Liver (tissue), 9 donors: ENCODE data around the gene CDH20. TPM values are rescaled to one million over a fixed set of nuclear protein-coding genes. Genes with fewer than 3 reads are reported as not detected.

Source experiments
- DNase-seq: peaks from one replicate; pipeline ENCODE4 v3.0.0-alpha.2; 2017; ENCODE audit warnings: low spot score
- H3K27ac ChIP-seq, 2 donors: one replicate each; pipeline ENCODE4 v1.7.0; 2013; ENCODE audit warnings: inconsistent platforms in 2 of 2, low read length in 2 of 2, control low read depth in 1 of 2, low read depth in 1 of 2, mild to moderate bottlenecking in 1 of 2
- H3K27me3 ChIP-seq, 4 donors: one replicate each; pipeline versions ENCODE4 v1.6.1 to v1.7.0; 2013; ENCODE audit warnings: low read length in 3 of 4, inconsistent platforms in 1 of 4, mild to moderate bottlenecking in 1 of 4, moderate library complexity in 1 of 4; ENCODE audit not compliant: control insufficient read depth in 4 of 4, insufficient read depth in 4 of 4
- H3K36me3 ChIP-seq, 4 donors: one replicate each; pipeline versions ENCODE4 v1.6.1 to v1.7.0; 2013; ENCODE audit warnings: low read length in 3 of 4, mild to moderate bottlenecking in 3 of 4, low read depth in 1 of 4, moderate library complexity in 1 of 4; ENCODE audit not compliant: control insufficient read depth in 4 of 4, insufficient read depth in 3 of 4
- H3K4me1 ChIP-seq, 4 donors: one replicate each; pipeline versions ENCODE4 v1.6.1 to v1.7.0; 2013; ENCODE audit warnings: low read length in 3 of 4, mild to moderate bottlenecking in 3 of 4, moderate library complexity in 1 of 4; ENCODE audit not compliant: control insufficient read depth in 4 of 4, insufficient read depth in 4 of 4
- H3K4me3 ChIP-seq, 3 donors: one replicate each; pipeline versions ENCODE4 v1.6.1 to v1.7.0; 2013; ENCODE audit warnings: low read length in 3 of 3, control low read depth in 1 of 3, low read depth in 1 of 3, mild to moderate bottlenecking in 1 of 3
- H3K9ac ChIP-seq, 2 donors: one replicate each; pipeline ENCODE4 v1.7.0; 2013; ENCODE audit warnings: low read length in 2 of 2, mild to moderate bottlenecking in 2 of 2, moderate library complexity in 2 of 2, control low read depth in 1 of 2, low read depth in 1 of 2
- H3K9me3 ChIP-seq, 4 donors: one replicate each; pipeline versions ENCODE4 v1.6.1 to v1.7.0; 2013; ENCODE audit warnings: low read length in 3 of 4; ENCODE audit not compliant: control insufficient read depth in 4 of 4
- EGR1 ChIP-seq, 2 donors: IDR thresholded peaks; 2 replicates each; pipeline ENCODE4 v1.6.1; 2016 to 2018; ENCODE audit warnings: antibody characterized with exemption in 2 of 2, low read depth in 2 of 2
- FOXA1 ChIP-seq: IDR thresholded peaks from 2 replicates; pipeline ENCODE4 v1.6.1; 2016; ENCODE audit warnings: antibody characterized with exemption
- GABPA ChIP-seq, 2 donors: IDR thresholded peaks in 1 of 2; conservative IDR thresholded peaks in 1 of 2; 2 replicates each; pipeline ENCODE4 v1.6.1; 2016; ENCODE audit warnings: antibody characterized with exemption in 2 of 2, mild to moderate bottlenecking in 1 of 2, moderate library complexity in 1 of 2
- HNF4A ChIP-seq, 2 donors: conservative IDR thresholded peaks; 2 replicates each; pipeline ENCODE4 v1.6.1; 2016; ENCODE audit warnings: antibody characterized with exemption in 2 of 2, mild to moderate bottlenecking in 2 of 2
- HNF4G ChIP-seq: IDR thresholded peaks from 2 replicates; pipeline ENCODE4 v1.6.1; 2016; ENCODE audit warnings: antibody characterized with exemption
- JUND ChIP-seq, 2 donors: IDR thresholded peaks; 2 replicates each; pipeline ENCODE4 v1.6.1; 2016; ENCODE audit warnings: antibody characterized with exemption in 2 of 2
- NR2F2 ChIP-seq: IDR thresholded peaks from 2 replicates; pipeline ENCODE4 v1.6.1; 2016; ENCODE audit warnings: antibody characterized with exemption
- RAD21 ChIP-seq, 2 donors: IDR thresholded peaks; 2 replicates each; pipeline ENCODE4 v1.6.1; 2016; ENCODE audit warnings: antibody characterized with exemption in 2 of 2, mild to moderate bottlenecking in 2 of 2
- RXRA ChIP-seq, 2 donors: IDR thresholded peaks; 2 replicates each; pipeline ENCODE4 v1.6.1; 2017 to 2018; ENCODE audit warnings: antibody characterized with exemption in 2 of 2, mild to moderate bottlenecking in 1 of 2
- TAF1 ChIP-seq: conservative IDR thresholded peaks from 2 replicates; pipeline ENCODE4 v1.6.1; 2016; ENCODE audit warnings: antibody characterized with exemption, mild to moderate bottlenecking
- YY1 ChIP-seq: IDR thresholded peaks from 2 replicates; pipeline ENCODE4 v1.6.1; 2016; ENCODE audit warnings: antibody characterized with exemption, mild to moderate bottlenecking
- WGBS: extraction: QIAGEN DNeasy Blood & Tissue Kit; methylation state at CpG from one replicate; pipeline ENCODE4 v1.1.7; 2013; 5-methylcytosine and 5-hydroxymethylcytosine counted together
- polyA plus RNA-seq, 2 donors: library from polyadenylated mRNA; stranded (reverse) in 1 of 2; unstranded in 1 of 2; fragments of 200-250 nt in 1 of 2; fragments of >200 nt in 1 of 2; fragmentation: Nextera tagmentation in 1 of 2; extraction: Ambion mirVana in 1 of 2; gene quantifications; one replicate each; pipeline versions ENCODE4 v1.2.1 to v1.2.3, GENCODE V29; 2013 to 2015
- total RNA-seq, 2 donors: library from RNA; depleted of rRNA; stranded (reverse); fragments of >200 nt; gene quantifications; one replicate each; pipeline ENCODE4 v1.2.3, GENCODE V29; 2014
- TF ChIP-seq, protein P1 (sequence below): fragments of 150-350 bp; IDR thresholded peaks from 2 replicates; pipeline ENCODE4 v1.5.1; 2017; ENCODE audit warnings: improper control_type of control experiment, low read depth, low read length; ENCODE audit not compliant: missing input control
- TF ChIP-seq, protein P2 (sequence below): IDR thresholded peaks from 2 replicates; pipeline ENCODE4 v1.6.1; 2016; ENCODE audit warnings: antibody characterized with exemption
- TF ChIP-seq, protein P3 (sequence below): IDR thresholded peaks from 2 replicates; pipeline ENCODE4 v1.6.1; 2016; ENCODE audit warnings: antibody characterized with exemption
- donor health status: healthy.
- donor health status: healthy.
- donor health status: healthy.
- donor health status: healthy.
- donor health status: healthy.

Gene CDH20
- total and polyA plus RNA-seq, 4 donors, result 0.08 to 0.11 (median 0.09) TPM; not detected in 1

DNA sequence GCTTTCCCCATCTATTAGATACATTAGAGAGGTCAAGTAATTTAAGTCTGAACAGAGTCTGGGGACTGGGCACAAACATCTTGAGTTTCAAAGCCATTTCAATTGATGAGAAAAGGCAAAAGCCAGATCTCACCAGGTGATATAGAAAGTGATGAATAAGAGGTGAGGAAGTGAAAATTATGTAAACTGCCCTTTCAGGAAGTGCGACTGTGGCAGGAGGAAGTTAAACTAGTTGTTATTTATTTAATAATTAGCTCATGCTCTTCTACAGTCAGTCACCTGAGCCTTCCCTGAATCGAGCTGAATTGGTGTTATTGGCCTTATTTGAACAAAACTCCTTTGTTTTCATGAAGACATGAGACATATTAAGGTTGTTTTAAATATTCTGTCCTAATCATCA is 115.1 kb downstream of the CDH20 start:
- Histone ChIP-seq H3K9me3 (no peaks in the 10 kb centered on the region), H3K36me3 (no peaks in the 10 kb centered on the region), H3K27ac (no peak overlapping the region), H3K27me3 (no peaks in the 10 kb centered on the region), H3K4me1 (no peaks in the 10 kb centered on the region), H3K4me3 (no peak overlapping the region), H3K9ac (no peak overlapping the region)
- no peak for DNase-seq
- TF ChIP-seq HNF4A (conservative IDR thresholded peaks at IDR 0.05) (no peak), TAF1 (no peak)
- 38% methylated on average over 2 of the region's 2 CpGs for WGBS

DNA sequence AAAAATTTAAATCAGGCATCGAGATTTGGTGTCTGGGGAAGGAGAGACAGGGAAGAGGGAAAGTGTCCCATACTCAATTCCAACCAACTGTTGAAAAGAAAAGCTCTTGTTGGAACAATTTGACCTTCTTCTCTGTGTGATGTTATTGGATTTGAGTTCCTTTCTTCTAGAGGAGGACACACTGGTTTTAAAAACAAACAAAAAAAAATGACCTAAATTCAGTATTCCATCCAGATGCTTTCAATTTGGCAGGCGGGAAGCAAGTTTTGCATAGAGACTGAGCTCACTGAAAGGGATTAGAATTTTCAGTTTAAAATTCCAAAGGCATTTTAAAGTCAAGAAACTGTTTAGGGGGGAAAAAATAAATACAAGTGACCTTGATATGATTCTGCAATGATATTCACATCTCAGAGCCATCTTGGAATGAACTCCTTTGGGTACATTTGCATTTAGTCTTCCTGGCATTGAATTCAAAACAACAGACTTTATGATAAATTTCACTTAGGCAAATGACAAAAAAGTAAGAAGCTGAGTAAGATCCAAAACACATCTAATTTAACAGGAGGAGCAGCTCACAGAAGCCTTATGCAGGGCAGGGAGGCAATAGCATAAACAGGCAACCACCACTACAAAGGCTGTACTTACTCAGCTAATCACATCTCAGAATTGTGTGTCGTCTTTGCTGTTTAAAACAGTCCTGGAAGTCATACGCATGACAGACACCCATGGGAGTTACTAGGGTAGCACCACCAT is 126.8 kb downstream of the CDH20 start:
- no peak overlapping the region for H3K9ac ChIP-seq
- DNase-seq, result no peak
- peaks cover 0 to 5% (median 0%) of the 10 kb centered on the region in 4 donors for H3K9me3 ChIP-seq
- WGBS, result 76% methylated on average over 4 of the region's 4 CpGs
- H3K4me1 ChIP-seq, result no peaks in the 10 kb centered on the region
- H3K27ac ChIP-seq, result no peak overlapping the region
- no peaks in the 10 kb centered on the region for H3K36me3 ChIP-seq
- no peak for TF ChIP-seq FOXA1
- TF ChIP-seq, protein P1, sequence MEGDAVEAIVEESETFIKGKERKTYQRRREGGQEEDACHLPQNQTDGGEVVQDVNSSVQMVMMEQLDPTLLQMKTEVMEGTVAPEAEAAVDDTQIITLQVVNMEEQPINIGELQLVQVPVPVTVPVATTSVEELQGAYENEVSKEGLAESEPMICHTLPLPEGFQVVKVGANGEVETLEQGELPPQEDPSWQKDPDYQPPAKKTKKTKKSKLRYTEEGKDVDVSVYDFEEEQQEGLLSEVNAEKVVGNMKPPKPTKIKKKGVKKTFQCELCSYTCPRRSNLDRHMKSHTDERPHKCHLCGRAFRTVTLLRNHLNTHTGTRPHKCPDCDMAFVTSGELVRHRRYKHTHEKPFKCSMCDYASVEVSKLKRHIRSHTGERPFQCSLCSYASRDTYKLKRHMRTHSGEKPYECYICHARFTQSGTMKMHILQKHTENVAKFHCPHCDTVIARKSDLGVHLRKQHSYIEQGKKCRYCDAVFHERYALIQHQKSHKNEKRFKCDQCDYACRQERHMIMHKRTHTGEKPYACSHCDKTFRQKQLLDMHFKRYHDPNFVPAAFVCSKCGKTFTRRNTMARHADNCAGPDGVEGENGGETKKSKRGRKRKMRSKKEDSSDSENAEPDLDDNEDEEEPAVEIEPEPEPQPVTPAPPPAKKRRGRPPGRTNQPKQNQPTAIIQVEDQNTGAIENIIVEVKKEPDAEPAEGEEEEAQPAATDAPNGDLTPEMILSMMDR, result no peak
- no peak for TF ChIP-seq JUND (IDR thresholded peaks at IDR 0.05)
- no peak for TF ChIP-seq RXRA (IDR thresholded peaks at IDR 0.05)
- TF ChIP-seq, protein P2, sequence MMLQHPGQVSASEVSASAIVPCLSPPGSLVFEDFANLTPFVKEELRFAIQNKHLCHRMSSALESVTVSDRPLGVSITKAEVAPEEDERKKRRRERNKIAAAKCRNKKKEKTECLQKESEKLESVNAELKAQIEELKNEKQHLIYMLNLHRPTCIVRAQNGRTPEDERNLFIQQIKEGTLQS, result no peak
- no peaks in the 10 kb centered on the region for H3K27me3 ChIP-seq
- no peak overlapping the region for H3K4me3 ChIP-seq

DNA sequence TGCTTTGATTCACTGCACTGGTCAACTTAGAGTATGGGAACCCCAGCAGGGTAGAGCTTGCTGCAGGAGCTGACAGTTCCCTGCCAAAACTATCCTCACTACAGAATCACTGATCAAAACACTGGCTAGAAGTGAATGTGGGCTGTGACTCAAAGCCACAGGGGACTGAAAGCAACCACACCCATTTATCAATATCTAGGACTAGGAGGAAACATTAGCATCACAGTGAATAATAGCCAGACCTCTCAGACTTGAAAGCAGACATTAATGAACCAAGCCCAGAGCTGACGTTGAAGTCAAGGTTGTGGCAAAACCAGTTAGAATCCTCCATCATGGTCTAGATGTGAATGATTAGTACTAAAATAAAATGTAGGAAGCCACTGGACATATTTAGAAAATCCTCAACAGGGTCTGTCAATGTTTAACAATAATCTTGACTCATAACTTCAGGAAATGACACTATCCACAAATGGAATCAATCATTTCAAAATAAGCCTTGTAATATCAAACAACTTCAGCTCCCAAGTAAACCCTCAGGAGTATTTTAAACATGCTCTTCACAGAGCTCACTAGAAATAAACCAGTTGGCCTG is 131.4 kb downstream of the CDH20 start:
- no peak for DNase-seq
- TF ChIP-seq GABPA (IDR thresholded peaks at IDR 0.05 in 1 of 2, conservative IDR thresholded peaks at IDR 0.05 in 1 of 2) (no peak), RXRA (IDR thresholded peaks at IDR 0.05) (no peak), RAD21 (IDR thresholded peaks at IDR 0.05) (no peak), FOXA1 (no peak), HNF4G (no peak), HNF4A (conservative IDR thresholded peaks at IDR 0.05) (no peak), YY1 (no peak), JUND (IDR thresholded peaks at IDR 0.05) (no peak), EGR1 (IDR thresholded peaks at IDR 0.05; ENCODE audit: low read depth in 2 of 2) (no peak), TAF1 (no peak), NR2F2 (no peak)
- TF ChIP-seq, protein P3, sequence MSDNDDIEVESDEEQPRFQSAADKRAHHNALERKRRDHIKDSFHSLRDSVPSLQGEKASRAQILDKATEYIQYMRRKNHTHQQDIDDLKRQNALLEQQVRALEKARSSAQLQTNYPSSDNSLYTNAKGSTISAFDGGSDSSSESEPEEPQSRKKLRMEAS, result no peak

More for the DNA sequence above, 131.4 kb downstream of the CDH20 start:
- peaks cover 0 to 2% (median 0%) of the 10 kb centered on the region in 4 donors for H3K27me3 ChIP-seq
- no peaks in the 10 kb centered on the region for H3K4me1 ChIP-seq
- H3K4me3 ChIP-seq, result no peak overlapping the region
- no peak overlapping the region for H3K27ac ChIP-seq
- WGBS, result 68% methylated on average over 1 of the region's 1 CpG
- H3K9ac ChIP-seq, result no peak overlapping the region
- H3K36me3 ChIP-seq, result no peaks in the 10 kb centered on the region
- H3K9me3 ChIP-seq, result peaks cover 0 to 5% (median 0%) of the 10 kb centered on the region in 4 donors
